Endothelial cell of umbilical vein (primary cell): Measurements from ENCODE around the gene JPH2. TPM values are rescaled to one million over a fixed set of nuclear protein-coding genes. Genes with fewer than 3 reads are reported as not detected.
"Not testable (repeated sequence)": the region's sequence is repeated elsewhere in the genome, so short reads cannot be mapped to it uniquely, and the experiment has no call there.

ENCODE experiments used
- BruUV-seq: library from RNA; stranded (reverse); fragments of 400-500 nt; replicated peaks from 2 replicates; lab custom pipeline; 2021; lab: Mats Ljungman, UMichigan
- CTCF ChIA-PET: fragments of 300-600, 350-600 bp; sonication (Branson Sonifier 250); formaldehyde crosslinking; loops from one replicate; lab custom pipeline; 2021; ENCODE audit warnings: antibody characterized with exemption, inconsistent platforms; lab: Charles Lee
- POLR2A ChIA-PET: fragments of 300-600, 350-600 bp; sonication (Branson Sonifier 250); formaldehyde crosslinking; loops from one replicate; lab custom pipeline; 2021; ENCODE audit warnings: antibody characterized with exemption, inconsistent platforms; lab: Charles Lee
- DNase-seq: peaks from one replicate; pipeline ENCODE4 v3.0.0-alpha.2; 2011; ENCODE audit warnings: low read depth, low spot score
- FAIRE-seq: peaks from 2 replicates; lab custom pipeline; 2011; peaks lifted over from hg19 to GRCh38; lab: Jason Lieb, UNC
- H2AFZ ChIP-seq: 2 replicates; pipeline ENCODE4 v1.6.0; 2012; ENCODE audit warnings: low read depth, low read length, control low read depth, inconsistent platforms
- H3K27ac ChIP-seq: 2 replicates; pipeline ENCODE4 v1.5.1; 2011; ENCODE audit warnings: low read depth, mild to moderate bottlenecking, control low read depth, low read length, moderate library complexity; ENCODE audit not compliant: insufficient read depth
- H3K27me3 ChIP-seq, 2 experiments: 2 replicates each; pipeline versions ENCODE4 v1.6.0 to v1.6.1; 2011; ENCODE audit warnings: low read length in 2 of 2, mixed read lengths in 1 of 2; ENCODE audit not compliant: control insufficient read depth in 2 of 2, insufficient read depth in 2 of 2
- H3K36me3 ChIP-seq, 2 experiments: 2 replicates in 1 of 2; 3 replicates in 1 of 2; pipeline ENCODE4 v1.5.1; 2011; ENCODE audit warnings: low read length in 2 of 2, mild to moderate bottlenecking in 1 of 2, moderate library complexity in 1 of 2; ENCODE audit not compliant: control insufficient read depth in 2 of 2, insufficient read depth in 2 of 2; ENCODE audit errors: extremely low read depth in 1 of 2
- H3K4me1 ChIP-seq: 3 replicates; pipeline ENCODE4 v1.5.1; 2011; ENCODE audit warnings: mild to moderate bottlenecking, low read length; ENCODE audit not compliant: control insufficient read depth, insufficient read depth; ENCODE audit errors: extremely low read depth
- H3K4me2 ChIP-seq: 2 replicates; pipeline ENCODE4 v1.6.1; 2011; ENCODE audit warnings: low read length, control low read depth, mixed read lengths; ENCODE audit not compliant: insufficient read depth
- H3K4me3 ChIP-seq, 3 experiments: fragments of 200-600 bp in 1 of 3; sonication (generic), shearing (Covaris generic) in 1 of 3; replicated peaks in 1 of 3; 2 replicates each; pipeline ENCODE4 v1.5.1; 2011 to 2016; ENCODE audit warnings: control low read depth in 3 of 3, low read length in 3 of 3, mild to moderate bottlenecking in 2 of 3, inconsistent platforms in 1 of 3, low read depth in 1 of 3, moderate library complexity in 1 of 3; ENCODE audit not compliant: insufficient read depth in 1 of 3
- H3K79me2 ChIP-seq: 2 replicates; pipeline ENCODE4 v1.6.0; 2012; ENCODE audit warnings: low read length, inconsistent platforms; ENCODE audit not compliant: control insufficient read depth, insufficient read depth
- H3K9ac ChIP-seq: replicated peaks from 2 replicates; pipeline ENCODE3; 2011; ENCODE audit warnings: low read length, control low read depth; ENCODE audit not compliant: insufficient read depth; ENCODE audit errors: extremely low read depth
- H3K9me1 ChIP-seq: replicated peaks from 3 replicates; pipeline ENCODE4 v1.6.0; 2011; ENCODE audit warnings: mild to moderate bottlenecking, low read length; ENCODE audit not compliant: control insufficient read depth, insufficient read depth; ENCODE audit errors: extremely low read depth
- H3K9me3 ChIP-seq: replicated peaks from 2 replicates; pipeline ENCODE4 v1.5.1; 2012; ENCODE audit warnings: low read length, inconsistent platforms; ENCODE audit not compliant: control insufficient read depth, insufficient read depth
- H4K20me1 ChIP-seq: replicated peaks from 2 replicates; pipeline ENCODE3; 2011; ENCODE audit warnings: mild to moderate bottlenecking, low read length; ENCODE audit not compliant: control insufficient read depth, insufficient read depth; ENCODE audit errors: extremely low read depth
- FOS ChIP-seq: IDR thresholded peaks from 2 replicates; pipeline ENCODE4 v1.6.1; 2011; ENCODE audit warnings: mild to moderate bottlenecking, low read length, moderate library complexity, borderline replicate concordance; ENCODE audit not compliant: insufficient read depth
- JUN ChIP-seq: IDR thresholded peaks from 2 replicates; pipeline ENCODE4 v1.6.1; 2011; ENCODE audit warnings: borderline replicate concordance, low read depth; ENCODE audit not compliant: insufficient read length, insufficient read depth
- MYC ChIP-seq: IDR thresholded peaks from one replicate; pipeline ENCODE4 v1.6.1; 2011; ENCODE audit warnings: mild to moderate bottlenecking, low read depth, low read length
- POLR2A ChIP-seq: IDR thresholded peaks from 2 replicates; pipeline ENCODE4 v1.6.1; 2012; ENCODE audit warnings: low read depth, mild to moderate bottlenecking, control low read depth, low read length
- POLR2AphosphoS5 ChIP-seq: IDR thresholded peaks from 2 replicates; pipeline ENCODE4 v1.6.1; 2012; ENCODE audit warnings: low read depth, mild to moderate bottlenecking, control low read depth, low read length, moderate library complexity; ENCODE audit not compliant: insufficient read depth
- dilution Hi-C: fragments of 300-500 bp; cut with MboI; formaldehyde crosslinking; loops from one replicate; pipeline ENCODE4 v1.15.0; 2019; ENCODE audit warnings: low sequenced_read_pairs; ENCODE audit not compliant: extremely low pct_ligation_motif_present
- intact Hi-C: fragments of 100-400 bp; cut with micrococcal nuclease; formaldehyde crosslinking; loops from one replicate; pipeline ENCODE4 v1.10.0; 2022
- polyA plus RNA-seq, 4 experiments: library from polyadenylated mRNA; depleted of rRNA in 3 of 4; stranded (reverse) in 3 of 4; unstranded in 1 of 4; fragments of >200 nt; gene quantifications; 2 replicates each; pipeline versions ENCODE4 v1.2.1 to v1.2.3, GENCODE V29; 2011 to 2012; ENCODE audit warnings: missing spikeins in 1 of 4
- total RNA-seq: library from RNA; stranded (reverse); gene quantifications from 2 replicates; pipeline ENCODE4 v1.2.3, GENCODE V29; 2021
- TF ChIP-seq, protein P1 (sequence below), 2 donors: IDR thresholded peaks; 1 replicate in 1 of 2; 2 replicates in 1 of 2; pipeline ENCODE4 v1.5.1; 2011; ENCODE audit warnings: low read length in 2 of 2, mild to moderate bottlenecking in 2 of 2, moderate library complexity in 2 of 2, control low read depth in 1 of 2, inconsistent platforms in 1 of 2, low read depth in 1 of 2; ENCODE audit not compliant: insufficient read depth in 1 of 2; ENCODE audit errors: extremely low read depth in 1 of 2

The JPH2 gene
- total and polyA plus RNA-seq, 2 donors (not counting 3 experiments of a cell fraction or from before 2014, with no cell fraction given) = not detected

DNA sequence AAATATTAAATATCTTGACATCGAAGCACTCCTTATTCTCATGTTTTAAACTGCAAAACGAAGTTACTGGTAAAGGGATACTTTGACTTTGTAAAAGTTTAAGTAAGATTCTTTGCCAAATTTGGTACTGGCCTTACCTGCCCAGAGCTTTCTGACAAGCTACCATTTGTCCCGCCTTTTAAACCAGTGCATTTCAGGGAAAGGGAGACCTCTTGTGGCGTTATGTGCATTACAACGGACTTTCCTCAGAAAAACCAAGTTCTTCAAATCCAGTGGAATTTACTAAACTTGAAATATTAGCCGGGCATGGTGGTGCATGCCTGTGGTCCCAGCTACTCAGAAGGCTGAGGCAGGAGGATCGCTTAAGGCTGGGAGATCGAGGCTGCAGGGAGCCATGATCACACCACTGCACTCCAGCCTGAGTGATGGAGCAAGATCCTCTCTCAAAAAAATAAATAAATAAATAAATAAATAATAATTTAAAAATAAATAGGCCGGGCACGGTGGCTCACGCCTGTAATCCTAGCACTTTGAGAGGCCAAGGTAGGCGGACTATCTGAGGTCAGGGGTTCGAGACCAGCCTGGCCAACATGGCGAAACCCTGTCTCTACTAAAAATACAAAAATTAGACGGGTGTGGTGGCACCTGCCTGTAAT is 3.3 kb upstream of the JPH2 start:
- H3K27ac ChIP-seq, H2AFZ ChIP-seq, BruUV-seq, H3K4me1 ChIP-seq, H3K79me2 ChIP-seq, H4K20me1 ChIP-seq, H3K9ac ChIP-seq, H3K36me3 ChIP-seq, H3K4me3 ChIP-seq, H3K4me2 ChIP-seq, dilution Hi-C loops, H3K9me1 ChIP-seq, H3K9me3 ChIP-seq: not testable (repeated sequence)
- peaks cover 12 to 18% of the 10 kb centered on the region in 2 experiments for H3K27me3 ChIP-seq
- intact Hi-C loops = loop anchor here (1.0 to 2.0 kb wide), 2 partner anchors 74 to 440 kb away; no protein-coding TSS in a partner anchor
- FAIRE-seq = peak; percentile 88
- ChIA-PET POLR2A (interaction anchor here (0.5 kb wide), 1 partner anchor 74 kb away, joined by 4 read pairs; no protein-coding TSS in a partner anchor), CTCF (interaction anchor here (0.6 to 7.0 kb wide), 40 partner anchors 9 to 741 kb away, joined by 3 to 423 read pairs (median 5); partner anchors contain the start of genes FITM2, OSER1 and SRSF6)
- TF ChIP-seq, protein P1, sequence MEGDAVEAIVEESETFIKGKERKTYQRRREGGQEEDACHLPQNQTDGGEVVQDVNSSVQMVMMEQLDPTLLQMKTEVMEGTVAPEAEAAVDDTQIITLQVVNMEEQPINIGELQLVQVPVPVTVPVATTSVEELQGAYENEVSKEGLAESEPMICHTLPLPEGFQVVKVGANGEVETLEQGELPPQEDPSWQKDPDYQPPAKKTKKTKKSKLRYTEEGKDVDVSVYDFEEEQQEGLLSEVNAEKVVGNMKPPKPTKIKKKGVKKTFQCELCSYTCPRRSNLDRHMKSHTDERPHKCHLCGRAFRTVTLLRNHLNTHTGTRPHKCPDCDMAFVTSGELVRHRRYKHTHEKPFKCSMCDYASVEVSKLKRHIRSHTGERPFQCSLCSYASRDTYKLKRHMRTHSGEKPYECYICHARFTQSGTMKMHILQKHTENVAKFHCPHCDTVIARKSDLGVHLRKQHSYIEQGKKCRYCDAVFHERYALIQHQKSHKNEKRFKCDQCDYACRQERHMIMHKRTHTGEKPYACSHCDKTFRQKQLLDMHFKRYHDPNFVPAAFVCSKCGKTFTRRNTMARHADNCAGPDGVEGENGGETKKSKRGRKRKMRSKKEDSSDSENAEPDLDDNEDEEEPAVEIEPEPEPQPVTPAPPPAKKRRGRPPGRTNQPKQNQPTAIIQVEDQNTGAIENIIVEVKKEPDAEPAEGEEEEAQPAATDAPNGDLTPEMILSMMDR (IDR thresholded peaks at IDR 0.05; ENCODE audit: extremely low read depth in 1 of 2, insufficient read depth in 1 of 2, low read depth in 1 of 2, low read length in 2 of 2) = peak; percentile 65 to 71
- DNase-seq = peak; percentile 82

- intact Hi-C loops (no loop called here), dilution Hi-C loops (no loop called here)
- ChIA-PET POLR2A (no interaction called here), CTCF (interaction anchor here (1.1 to 7.0 kb wide), 6 partner anchors 57 to 740 kb away, joined by 3 to 423 read pairs (median 7); no protein-coding TSS in a partner anchor)
- TF ChIP-seq FOS = no peak
- TF ChIP-seq JUN = no peak
- no peak for TF ChIP-seq POLR2AphosphoS5
- TF ChIP-seq, protein P1 (IDR thresholded peaks at IDR 0.05; ENCODE audit: extremely low read depth in 1 of 2, insufficient read depth in 1 of 2, low read depth in 1 of 2, low read length in 2 of 2) = no peak
- TF ChIP-seq MYC = no peak
- no peak for TF ChIP-seq POLR2A
- Histone ChIP-seq H3K4me1 (peaks cover 3% of the 10 kb centered on the region), H2AFZ (no peak overlapping the region), H3K79me2 (no peaks in the 10 kb centered on the region), H3K4me2 (no peak overlapping the region), H3K9ac (no peak overlapping the region), H3K36me3 (no peaks in the 10 kb centered on the region), H4K20me1 (no peaks in the 10 kb centered on the region), H3K4me3 (no peak overlapping the region), H3K9me3 (no peaks in the 10 kb centered on the region), H3K9me1 (no peaks in the 10 kb centered on the region), H3K27me3 (peaks cover 12 to 18% of the 10 kb centered on the region in 2 experiments), H3K27ac (no peak overlapping the region)
- DNase-seq = no peak
- BruUV-seq = no TSS peak
- FAIRE-seq = no peak
Observed at GRCh38 chr20:44188752-44189151, 1.8 kb upstream of the JPH2 start.
